Cardiac muscle cell (in vitro differentiated cells and primary cell): ENCODE measurements around the gene CFAP61. TPM values are rescaled to one million over a fixed set of nuclear protein-coding genes. Genes with fewer than 3 reads are reported as not detected.
A peak's percentile ranks its signal among the peaks of the same experiment; 100 is the strongest.

Source experiments
- DNase-seq, 2 donors: peaks; one replicate each; pipeline versions ENCODE4 v3.0.0 to v3.0.0-alpha.2; 2010 to 2017; ENCODE audit warnings: low read depth in 1 of 2, low spot score in 1 of 2
- H3K27ac ChIP-seq: fragments of 200-600 bp; sonication (generic); 2 replicates; pipeline ENCODE4 v1.5.1; 2016
- H3K27me3 ChIP-seq: fragments of 200-600 bp; sonication (generic); 2 replicates; pipeline ENCODE4 v1.6.0; 2016; ENCODE audit warnings: control low read depth
- H3K36me3 ChIP-seq: fragments of 200-600 bp; sonication (generic); 2 replicates; pipeline ENCODE4 v1.5.1; 2016; ENCODE audit warnings: control low read depth
- H3K4me1 ChIP-seq: fragments of 200-600 bp; sonication (generic); 2 replicates; pipeline ENCODE4 v1.8.1; 2017; ENCODE audit warnings: low read depth, mild to moderate bottlenecking, mixed run types
- H3K4me3 ChIP-seq: fragments of 200-600 bp; sonication (generic); 2 replicates; pipeline ENCODE4 v1.5.1; 2016; ENCODE audit warnings: mild to moderate bottlenecking
- H3K9me3 ChIP-seq: fragments of 200-600 bp; sonication (generic); 2 replicates; pipeline ENCODE4 v1.5.1; 2017; ENCODE audit warnings: low read depth, mild to moderate bottlenecking, control low read depth
- CTCF ChIP-seq: IDR thresholded peaks from 2 replicates; pipeline ENCODE4 v1.5.1; 2012; ENCODE audit warnings: low read depth, mild to moderate bottlenecking, low read length
- polyA plus RNA-seq: library from polyadenylated mRNA; unstranded; fragments of >200 nt; fragmentation: Nextera tagmentation; extraction: Ambion mirVana; gene quantifications from 2 replicates; pipeline ENCODE4 v1.2.1, GENCODE V29; 2016
- total RNA-seq: library from RNA; depleted of rRNA; stranded (reverse); fragments of >200 nt; gene quantifications from 2 replicates; pipeline ENCODE4 v1.2.3, GENCODE V29; 2016

Gene CFAP61
- total and polyA plus RNA-seq, 2 experiments from 2014 or later = 0.44 TPM; not detected in 1

- H3K9me3 ChIP-seq = no peaks in the 10 kb centered on the region
- peak in 1 of 2 donors; percentile 25 for DNase-seq
- H3K36me3 ChIP-seq = no peaks in the 10 kb centered on the region
- H3K4me3 ChIP-seq = no peak overlapping the region
- no peak overlapping the region for H3K27ac ChIP-seq
- no peaks in the 10 kb centered on the region for H3K4me1 ChIP-seq
- H3K27me3 ChIP-seq = peaks cover 100% of the 10 kb centered on the region
- TF ChIP-seq CTCF = no peak
These were observed 314.7 kb downstream of the CFAP61 start for GRCh38 chr20:20366876-20367574.

GRCh38 chr20:20367575-20368417 lies 315.5 kb downstream of the CFAP61 start, which contains the start of gene INSM1:
TSS of gene INSM1 (plus strand) at chr20:20368104. CDS start at chr20:20368268, 164 bp downstream.
- H3K4me3 ChIP-seq = peak within 1 kb of the TSS; percentile 30
- H3K27me3 ChIP-seq = peaks cover 100% of the 10 kb centered on the region
- H3K36me3 ChIP-seq = no peaks in the 10 kb centered on the region
- H3K9me3 ChIP-seq = no peaks in the 10 kb centered on the region
- H3K27ac ChIP-seq = no peak within 1 kb of the TSS
- no peak for TF ChIP-seq CTCF
- no peak for DNase-seq
- H3K4me1 ChIP-seq = no peaks in the 10 kb centered on the region

GRCh38 chr20:20368418-20369249 lies 316.3 kb downstream of the CFAP61 start:
- Histone ChIP-seq H3K27me3 (peaks cover 100% of the 10 kb centered on the region), H3K4me1 (no peaks in the 10 kb centered on the region), H3K4me3 (peak overlapping the region; percentile 30), H3K27ac (no peak overlapping the region), H3K36me3 (no peaks in the 10 kb centered on the region), H3K9me3 (no peaks in the 10 kb centered on the region)
- DNase-seq = peak in 1 of 2 donors; percentile 35
- TF ChIP-seq CTCF = no peak

GRCh38 chr20:20369250-20370093 lies 317.1 kb downstream of the CFAP61 start:
- Histone ChIP-seq H3K36me3 (no peaks in the 10 kb centered on the region), H3K27me3 (peaks cover 100% of the 10 kb centered on the region), H3K4me3 (peak overlapping the region; percentile 30), H3K9me3 (no peaks in the 10 kb centered on the region), H3K27ac (no peak overlapping the region), H3K4me1 (no peaks in the 10 kb centered on the region)
- TF ChIP-seq CTCF = no peak
- peak in 1 of 2 donors; percentile 21 for DNase-seq
